GM19328 (cell line): ENCODE data around the gene GRID2.

ENCODE experiments used
- ATAC-seq: cut with Tn5 transposase; IDR thresholded peaks from one replicate; pipeline ENCODE4 v1.9.1; 2021; ENCODE audit warnings: mild to moderate bottlenecking, moderate library complexity; ENCODE audit not compliant: unreplicated experiment

Gene GRID2

GRCh38 chr4:92885632-92886031 lies 581.9 kb downstream of the GRID2 start:
- no peak for ATAC-seq

GRCh38 chr4:92952426-92952825 lies 648.7 kb downstream of the GRID2 start:
- no peak for ATAC-seq

- ATAC-seq, result no peak
These were observed 649.1 kb downstream of the GRID2 start for GRCh38 chr4:92952897-92953296.

GRCh38 chr4:92953462-92953861 lies 649.7 kb downstream of the GRID2 start:
- ATAC-seq, result no peak

- ATAC-seq, result no peak
These were observed 658.1 kb downstream of the GRID2 start for GRCh38 chr4:92961881-92962280.

- no peak for ATAC-seq
These were observed 659.1 kb downstream of the GRID2 start for GRCh38 chr4:92962831-92963230.

- no peak for ATAC-seq
These were observed 664.8 kb downstream of the GRID2 start for GRCh38 chr4:92968556-92968955.

GRCh38 chr4:92968996-92969395 lies 665.2 kb downstream of the GRID2 start:
- no peak for ATAC-seq

GRCh38 chr4:92969650-92970379 lies 666.0 kb downstream of the GRID2 start:
- no peak for ATAC-seq

GRCh38 chr4:92970996-92971395 lies 667.2 kb downstream of the GRID2 start:
- ATAC-seq, result no peak

GRCh38 chr4:92988301-92988700 lies 684.5 kb downstream of the GRID2 start:
- ATAC-seq, result no peak

- no peak for ATAC-seq
These were observed 689.0 kb downstream of the GRID2 start for GRCh38 chr4:92992758-92993157.

GRCh38 chr4:92994727-92995126 lies 691.0 kb downstream of the GRID2 start:
- ATAC-seq, result no peak

- ATAC-seq, result no peak
These were observed 692.8 kb downstream of the GRID2 start for GRCh38 chr4:92996533-92996932.

GRCh38 chr4:93000910-93001309 lies 697.1 kb downstream of the GRID2 start:
- ATAC-seq, result no peak

- no peak for ATAC-seq
These were observed 698.5 kb downstream of the GRID2 start for GRCh38 chr4:93002240-93002639.

GRCh38 chr4:93016350-93016749 lies 712.6 kb downstream of the GRID2 start:
- no peak for ATAC-seq

GRCh38 chr4:93018243-93018642 lies 714.5 kb downstream of the GRID2 start:
- no peak for ATAC-seq

- no peak for ATAC-seq
These were observed 715.0 kb downstream of the GRID2 start for GRCh38 chr4:93018806-93019205.

- no peak for ATAC-seq
These were observed 726.0 kb downstream of the GRID2 start for GRCh38 chr4:93029769-93030168.

GRCh38 chr4:93030670-93031069 lies 726.9 kb downstream of the GRID2 start:
- no peak for ATAC-seq

- ATAC-seq, result no peak
These were observed 727.8 kb downstream of the GRID2 start for GRCh38 chr4:93031431-93032098.

- ATAC-seq, result no peak
These were observed 739.0 kb downstream of the GRID2 start for GRCh38 chr4:93042746-93043145.
